Measurements from ENCODE around the gene CACNA1H. TPM values are rescaled to one million over a fixed set of nuclear protein-coding genes. Genes with fewer than 3 reads are reported as not detected.
"Not testable (repeated sequence)": the region's sequence is repeated elsewhere in the genome, so short reads cannot be mapped to it uniquely, and the experiment has no call there.

Gene CACNA1H
- polyA plus RNA-seq, 3 donors = 27.6 to 32.8 (median 28.7) TPM

GRCh38 chr16:1224558-1224957, 71.7 kb downstream of the CACNA1H start:
- no peak for DNase-seq

GRCh38 chr16:1225051-1225451, 72.1 kb downstream of the CACNA1H start, which contains the start of gene TPSG1:
TPSG1 (minus strand) TSS chr16:1225268; CDS start chr16:1225252, 16 bp downstream.
- no peak for DNase-seq

- DNase-seq = not testable (repeated sequence)
Observed at GRCh38 chr16:1225728-1226311, 72.9 kb downstream of the CACNA1H start.

GRCh38 chr16:1226692-1227091, 73.8 kb downstream of the CACNA1H start:
- DNase-seq = not testable (repeated sequence)

GRCh38 chr16:1228227-1228626, 75.3 kb downstream of the CACNA1H start:
- DNase-seq = not testable (repeated sequence)

- DNase-seq = not testable (repeated sequence)
Observed at GRCh38 chr16:1229476-1229875, 76.6 kb downstream of the CACNA1H start.

GRCh38 chr16:1230084-1230470, 77.2 kb downstream of the CACNA1H start, which contains the start of gene TPSB2:
TPSB2 (minus strand) TSS chr16:1230184; CDS start chr16:1229951, 233 bp downstream.
- DNase-seq = not testable (repeated sequence)

- DNase-seq = not testable (repeated sequence)
Observed at GRCh38 chr16:1230471-1231212, 77.7 kb downstream of the CACNA1H start.

GRCh38 chr16:1231301-1231700, 78.4 kb downstream of the CACNA1H start:
- DNase-seq = not testable (repeated sequence)

- not testable (repeated sequence) for DNase-seq
Observed at GRCh38 chr16:1232049-1232748, 79.3 kb downstream of the CACNA1H start.

GRCh38 chr16:1236659-1237058, 83.8 kb downstream of the CACNA1H start:
- DNase-seq = not testable (repeated sequence)

GRCh38 chr16:1237990-1238389, 85.1 kb downstream of the CACNA1H start:
- DNase-seq = no peak

GRCh38 chr16:1238909-1239308, 86.0 kb downstream of the CACNA1H start:
- not testable (repeated sequence) for DNase-seq

- not testable (repeated sequence) for DNase-seq
Observed at GRCh38 chr16:1239575-1239974, 86.7 kb downstream of the CACNA1H start.

GRCh38 chr16:1240436-1240835, 87.5 kb downstream of the CACNA1H start, which contains the start of gene TPSAB1:
TPSAB1 (plus strand) TSS chr16:1240705; CDS start chr16:1240939, 234 bp downstream.
- not testable (repeated sequence) for DNase-seq

- DNase-seq = not testable (repeated sequence)
Observed at GRCh38 chr16:1241081-1241480, 88.2 kb downstream of the CACNA1H start.

GRCh38 chr16:1243363-1243762, 90.5 kb downstream of the CACNA1H start:
- DNase-seq = not testable (repeated sequence)

- not testable (repeated sequence) for DNase-seq
Observed at GRCh38 chr16:1243907-1244850, 91.3 kb downstream of the CACNA1H start.

- no peak for DNase-seq
Observed at GRCh38 chr16:1244881-1245280, 92.0 kb downstream of the CACNA1H start.

- DNase-seq = no peak
Observed at GRCh38 chr16:1245452-1246020, 92.6 kb downstream of the CACNA1H start.

Data from renal pelvis (tissue), 4 donors.